GM19043 (cell line): ENCODE data around the gene GLB1L.
"Not testable (repeated sequence)": the region's sequence is repeated elsewhere in the genome, so short reads cannot be mapped to it uniquely, and the experiment has no call there.

Experiments used
- ATAC-seq: cut with Tn5 transposase; IDR thresholded peaks from one replicate; pipeline ENCODE4 v1.9.1; 2021; ENCODE audit warnings: low read depth; ENCODE audit not compliant: unreplicated experiment

Gene GLB1L

GRCh38 chr2:219209236-219210195, 35.7 kb downstream of the GLB1L start:
- no peak for ATAC-seq

- ATAC-seq = no peak
These were observed 37.1 kb downstream of the GLB1L start for GRCh38 chr2:219207884-219208740.

GRCh38 chr2:219207134-219207883, 37.9 kb downstream of the GLB1L start:
- ATAC-seq = no peak

- ATAC-seq = peak; percentile 97
These were observed 38.7 kb downstream of the GLB1L start, which contains the start of gene ZFAND2B for GRCh38 chr2:219206328-219207133. TSS of gene ZFAND2B (plus strand) at chr2:219206782. CDS start at chr2:219206988, 206 bp downstream.

- ATAC-seq = no peak
These were observed 39.3 kb downstream of the GLB1L start for GRCh38 chr2:219205981-219206327.

- ATAC-seq = no peak
These were observed 40.1 kb downstream of the GLB1L start for GRCh38 chr2:219205165-219205538.

GRCh38 chr2:219204425-219205164, 40.6 kb downstream of the GLB1L start:
- no peak for ATAC-seq

- ATAC-seq = not testable (repeated sequence)
These were observed 43.9 kb downstream of the GLB1L start for GRCh38 chr2:219201331-219201730.

- ATAC-seq = not testable (repeated sequence)
These were observed 44.5 kb downstream of the GLB1L start for GRCh38 chr2:219200502-219201326.

- ATAC-seq = no peak
These were observed 45.6 kb downstream of the GLB1L start for GRCh38 chr2:219199470-219200211.

GRCh38 chr2:219198974-219199373, 46.3 kb downstream of the GLB1L start:
- ATAC-seq = no peak

GRCh38 chr2:219197388-219197787, 47.9 kb downstream of the GLB1L start:
- ATAC-seq = no peak

- ATAC-seq = no peak
These were observed 58.3 kb downstream of the GLB1L start for GRCh38 chr2:219186754-219187456.
